ENCODE results near the gene UBN1.
A peak's percentile ranks its signal among the peaks of the same experiment; 100 is the strongest.

Gene UBN1

DNA sequence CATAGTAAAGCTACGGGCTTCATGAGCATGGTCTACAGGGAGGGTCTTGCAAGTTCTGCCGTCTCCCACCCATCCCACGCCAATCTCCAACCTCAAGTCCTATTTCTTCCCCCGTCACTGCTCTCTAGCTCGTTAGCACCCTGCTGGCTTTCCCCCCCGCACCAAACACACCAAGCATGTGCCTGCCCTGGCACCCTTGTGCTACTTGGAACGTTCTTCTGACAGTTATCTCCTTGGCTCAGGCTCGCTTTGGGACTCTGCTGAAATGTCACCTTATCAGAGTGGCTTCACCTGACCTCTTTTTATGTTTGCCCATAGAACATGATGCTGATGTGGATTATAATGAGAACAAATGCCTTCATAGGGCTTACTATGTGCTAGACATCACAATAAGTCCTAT, 22.1 kb upstream of the UBN1 start:
- no peak for DNase-seq (ENCODE audit: low read depth)

DNA sequence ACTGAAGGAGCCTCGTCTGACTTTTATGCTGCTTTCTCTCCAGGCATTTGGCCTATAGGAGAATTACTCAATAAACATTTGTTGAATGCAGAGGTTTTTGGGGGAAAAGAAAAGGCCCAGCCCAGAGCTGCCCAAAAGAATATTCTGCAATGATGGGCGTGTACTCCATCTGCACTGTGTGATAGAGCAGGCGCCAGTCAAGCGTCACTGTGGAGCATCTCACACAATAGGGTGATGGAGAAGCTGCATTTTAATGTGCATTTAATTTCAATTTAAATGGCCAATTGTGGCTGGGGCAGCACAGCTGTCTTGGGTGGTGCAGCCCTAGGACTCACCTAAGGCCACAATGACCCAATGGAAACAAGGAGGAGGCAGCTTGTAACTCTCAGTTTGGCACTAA, 20.8 kb upstream of the UBN1 start:
- no peak for DNase-seq (ENCODE audit: low read depth)

DNA sequence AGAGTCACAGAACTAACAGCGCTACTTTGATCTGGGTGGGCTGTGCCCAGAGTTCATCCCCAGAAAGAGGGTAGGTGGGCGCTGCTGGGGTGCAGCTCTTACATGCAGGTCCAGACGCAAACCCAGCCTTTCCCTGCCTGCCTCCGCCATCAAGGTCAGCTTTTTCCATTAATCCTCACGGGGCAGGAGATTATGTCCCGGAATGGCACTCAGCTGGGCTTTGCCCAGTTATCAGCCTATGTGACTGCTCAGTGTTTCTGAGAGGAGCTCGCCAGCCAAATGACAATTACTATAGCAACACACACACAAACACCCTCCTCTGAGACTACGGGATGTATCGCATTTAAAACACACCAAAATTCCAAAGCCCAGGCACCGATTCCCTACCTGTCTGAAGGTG, 20.3 kb upstream of the UBN1 start:
- no peak for DNase-seq (ENCODE audit: low read depth)

DNA sequence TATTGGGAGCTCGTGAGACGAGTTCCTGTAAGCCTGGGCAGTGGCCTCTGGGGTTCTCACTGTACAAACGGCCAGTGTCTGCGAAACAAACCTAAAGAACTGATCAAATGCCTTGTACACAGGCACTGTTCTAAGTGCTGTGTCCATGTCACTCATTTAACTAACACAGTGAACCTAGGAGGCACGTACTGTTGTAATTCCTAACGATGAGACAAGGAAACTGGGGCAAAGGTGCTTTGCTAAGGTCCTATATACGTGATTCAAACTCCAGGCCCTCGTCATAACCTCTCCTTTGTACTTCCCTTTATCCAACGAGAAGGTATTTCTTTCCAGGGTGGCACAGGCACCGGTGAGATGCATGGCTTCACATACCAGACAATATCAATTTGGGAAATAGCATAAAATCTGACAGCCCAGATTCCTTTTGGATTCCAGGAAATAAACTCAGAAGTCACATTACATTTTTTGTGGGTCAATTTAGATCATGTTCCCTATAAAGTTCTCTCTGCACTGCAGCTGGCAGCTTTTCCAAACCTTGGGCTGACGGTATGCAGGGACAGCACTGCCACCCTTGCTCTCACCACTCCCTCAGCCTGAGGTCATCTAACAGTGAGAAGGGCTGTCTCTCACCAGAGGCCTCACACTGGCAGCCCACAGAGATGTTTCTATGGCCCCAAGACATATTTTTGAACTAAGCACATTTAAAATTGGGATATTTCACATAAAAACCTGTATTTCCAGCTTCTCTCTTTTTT, 18.5 kb upstream of the UBN1 start:
- DNase-seq (ENCODE audit: low read depth), result no peak

DNA sequence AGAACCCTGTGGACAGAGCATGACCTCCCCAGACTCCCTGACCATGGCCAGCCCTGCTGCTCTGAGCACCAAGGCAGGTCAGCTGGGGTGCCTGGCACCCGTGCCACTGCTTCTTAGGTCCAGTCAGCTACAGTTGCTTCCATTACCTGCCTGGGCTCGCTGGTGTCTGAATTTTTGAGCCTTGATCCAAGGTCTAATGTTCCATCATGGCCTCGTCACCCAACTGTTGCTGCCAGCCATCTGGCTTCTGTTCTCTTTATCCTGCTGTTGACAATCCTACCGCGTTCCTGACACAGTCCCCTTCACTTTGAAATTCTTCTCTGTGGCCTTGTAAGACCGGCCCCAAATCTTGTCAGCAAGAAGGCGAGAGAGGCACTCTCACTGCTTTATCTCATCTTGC, 16.9 kb upstream of the UBN1 start:
- DNase-seq (ENCODE audit: low read depth), result no peak

DNA sequence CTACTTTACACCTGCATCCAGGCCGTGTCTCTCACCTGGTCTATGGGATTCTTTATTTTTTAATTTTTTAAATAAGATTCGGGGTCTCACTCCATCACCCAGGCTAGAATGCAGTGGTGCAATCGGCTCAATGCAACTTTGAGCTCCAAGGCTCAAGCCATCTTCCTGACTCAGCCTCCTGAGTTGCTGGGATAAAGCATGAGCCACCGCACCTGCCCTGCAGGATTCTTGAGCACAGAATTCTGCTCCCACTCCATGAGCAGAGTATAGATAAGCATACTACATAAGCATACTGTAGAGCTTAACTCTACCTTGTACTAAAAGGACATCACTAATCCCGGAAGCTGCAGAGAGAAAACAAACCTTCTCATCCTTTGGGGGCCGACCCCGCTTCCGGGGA, 15.7 kb upstream of the UBN1 start:
- DNase-seq (ENCODE audit: low read depth), result no peak

DNA sequence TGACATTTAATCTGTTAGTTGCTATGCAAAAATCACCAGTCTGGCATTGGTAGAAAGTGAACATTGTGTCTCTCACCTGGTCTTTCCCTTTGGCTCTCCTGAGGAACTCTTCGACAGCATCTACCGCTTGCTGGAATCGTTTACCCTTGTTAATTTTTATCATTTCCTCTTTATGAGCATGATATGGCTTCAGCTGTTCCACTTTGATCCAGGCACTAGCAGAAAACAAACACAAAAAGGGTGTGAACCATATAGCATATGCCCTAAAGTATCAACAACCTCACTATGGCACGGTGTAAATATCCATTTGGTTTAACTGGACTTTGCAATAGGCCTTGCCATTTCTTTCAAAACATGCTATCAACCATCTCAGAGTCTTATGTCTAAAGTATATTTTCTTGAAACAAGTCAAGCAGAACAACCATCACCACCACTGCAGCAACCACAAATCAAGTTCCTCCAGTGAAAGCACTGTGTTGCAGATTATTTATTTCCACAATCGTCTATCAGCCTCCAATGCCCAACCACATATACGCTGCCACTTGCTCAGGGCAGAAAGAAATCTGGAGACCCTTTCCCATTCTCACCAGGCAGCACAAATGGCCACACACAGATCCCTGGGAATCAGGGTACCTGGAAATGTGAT, 14.5 kb upstream of the UBN1 start:
- DNase-seq (ENCODE audit: low read depth), result no peak

DNA sequence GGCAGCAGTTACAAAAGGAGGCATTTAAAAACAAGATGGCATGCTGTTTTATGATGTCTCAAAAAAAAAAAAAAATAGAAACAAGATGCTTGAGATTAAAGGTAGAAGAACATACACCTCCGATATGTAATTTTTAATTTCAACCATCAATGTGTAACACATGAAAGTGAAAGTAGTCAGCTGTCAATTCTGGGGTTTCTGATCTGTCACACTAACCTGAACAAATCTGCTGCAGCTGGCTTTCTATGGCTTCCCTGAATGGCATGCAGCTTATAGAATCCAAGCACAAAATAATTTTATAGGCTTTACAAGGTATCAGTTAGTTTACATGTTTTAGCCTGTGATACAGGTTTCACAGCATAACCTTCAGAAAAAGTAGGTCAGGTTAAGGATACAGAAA, 13.7 kb upstream of the UBN1 start:
- no peak for DNase-seq (ENCODE audit: low read depth)

DNA sequence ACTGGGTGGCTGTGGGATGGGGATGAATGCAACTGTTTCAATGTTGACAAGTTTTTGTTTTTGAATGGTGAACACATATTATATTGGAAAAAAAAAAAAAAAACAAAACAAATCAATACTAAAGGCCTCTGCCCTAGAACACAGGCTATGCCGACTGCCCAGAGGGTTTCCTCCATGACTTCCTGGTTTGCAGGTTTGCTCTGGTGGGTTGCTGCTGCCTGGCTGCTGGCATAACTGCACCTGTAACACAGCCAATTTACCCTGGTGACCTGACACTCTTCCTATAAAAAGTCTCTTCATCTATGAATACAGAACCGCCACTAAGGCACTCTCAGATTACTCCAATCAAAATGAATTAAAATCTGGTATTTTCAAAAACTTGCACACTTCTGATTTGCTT, 10.6 kb upstream of the UBN1 start:
- no peak for DNase-seq (ENCODE audit: low read depth)

DNA sequence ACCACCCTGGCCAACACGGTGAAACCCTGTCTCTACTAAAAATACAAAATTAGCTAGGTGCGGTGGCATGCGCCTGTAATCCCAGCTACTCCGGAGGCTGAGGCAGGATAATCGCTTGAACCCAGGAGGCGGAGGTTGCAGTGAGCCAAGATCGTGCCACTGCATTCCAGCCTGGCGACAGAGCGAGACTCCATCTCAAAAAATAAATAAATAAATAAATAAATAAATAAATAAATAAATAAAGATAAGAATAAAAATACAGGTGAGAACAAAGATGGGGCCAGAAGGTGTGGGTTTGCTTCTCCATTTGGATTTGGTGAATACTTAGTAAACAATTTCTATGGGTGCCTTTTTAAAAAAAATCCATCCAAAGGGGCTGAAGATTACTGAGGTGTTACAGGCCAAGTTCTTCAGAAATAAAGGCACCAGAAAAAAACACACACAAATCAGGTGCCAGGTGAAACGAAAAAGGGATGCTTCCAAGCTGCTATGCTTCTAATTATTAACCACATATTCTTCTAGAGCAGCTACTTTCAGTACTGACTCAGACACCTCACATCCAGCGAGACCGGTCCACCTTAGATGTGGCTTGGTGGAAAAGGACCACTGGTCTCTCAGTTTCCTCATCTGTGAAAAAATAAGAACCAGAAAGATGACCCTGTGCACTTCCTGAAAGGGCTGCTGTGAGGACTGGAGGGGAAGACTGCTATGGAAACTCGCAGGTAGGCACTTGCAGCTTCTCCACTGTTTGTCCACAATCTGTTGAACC, 9.4 kb upstream of the UBN1 start:
- DNase-seq (ENCODE audit: low read depth), result no peak

DNA sequence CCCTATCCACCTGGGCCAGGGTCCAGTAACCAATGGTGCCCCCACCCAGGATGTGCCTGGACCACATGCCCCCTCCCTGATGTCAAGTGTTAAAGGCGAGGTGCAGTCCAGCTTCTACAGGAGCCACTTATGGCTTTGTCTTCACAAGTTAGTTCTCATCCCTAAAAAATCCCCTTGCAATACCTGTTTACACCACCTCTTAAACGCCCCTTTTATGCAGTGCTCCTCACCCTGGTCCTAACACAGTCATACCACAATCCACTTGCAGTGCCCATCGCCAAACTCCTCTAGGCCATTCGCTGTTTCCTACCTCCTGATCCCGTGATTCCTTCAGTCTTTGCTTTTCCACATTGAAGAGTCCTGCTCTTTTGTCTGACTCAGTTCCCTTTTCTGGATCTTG, 7.3 kb upstream of the UBN1 start:
- no peak for DNase-seq (ENCODE audit: low read depth)

DNA sequence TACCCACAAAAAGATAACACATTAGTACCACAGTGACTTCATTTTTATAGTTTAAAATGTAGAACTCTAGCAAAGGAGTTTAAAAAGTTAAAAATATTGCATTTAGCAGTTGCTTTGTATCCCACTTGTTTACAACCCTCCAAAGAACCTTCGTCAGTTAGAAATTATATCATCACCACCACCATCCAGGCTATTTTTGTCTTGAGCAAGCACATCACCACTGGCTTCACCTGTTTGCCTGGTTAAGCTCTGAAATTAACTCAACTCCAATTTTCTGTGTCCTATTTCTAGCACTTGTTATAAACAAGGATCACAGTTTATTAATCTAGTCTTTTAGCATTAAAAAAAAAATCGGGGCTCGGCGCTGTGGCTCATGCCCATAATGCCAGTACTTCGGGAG, 6.3 kb upstream of the UBN1 start:
- DNase-seq (ENCODE audit: low read depth), result no peak

DNA sequence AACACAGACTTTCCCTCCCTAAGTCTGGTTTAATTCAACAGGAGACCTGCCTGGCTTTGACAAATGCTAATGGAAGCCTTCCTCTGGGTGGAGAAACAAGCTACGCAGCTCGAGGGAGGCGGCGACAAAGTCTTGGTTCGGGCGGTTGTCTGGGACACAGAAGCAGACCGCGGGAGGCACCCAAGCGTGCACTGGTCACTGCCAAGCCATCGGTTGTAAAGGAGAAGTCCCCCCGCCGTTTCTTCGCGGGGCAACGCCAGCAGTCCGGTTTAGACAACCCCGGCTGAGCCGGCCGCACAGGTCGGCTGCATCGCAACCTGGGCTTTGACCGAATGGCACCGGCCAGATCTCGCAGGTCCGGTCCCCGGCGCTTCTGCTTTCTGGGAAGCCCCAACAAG, 779 bp upstream of the UBN1 start:
- no peak for DNase-seq (ENCODE audit: low read depth)

DNA sequence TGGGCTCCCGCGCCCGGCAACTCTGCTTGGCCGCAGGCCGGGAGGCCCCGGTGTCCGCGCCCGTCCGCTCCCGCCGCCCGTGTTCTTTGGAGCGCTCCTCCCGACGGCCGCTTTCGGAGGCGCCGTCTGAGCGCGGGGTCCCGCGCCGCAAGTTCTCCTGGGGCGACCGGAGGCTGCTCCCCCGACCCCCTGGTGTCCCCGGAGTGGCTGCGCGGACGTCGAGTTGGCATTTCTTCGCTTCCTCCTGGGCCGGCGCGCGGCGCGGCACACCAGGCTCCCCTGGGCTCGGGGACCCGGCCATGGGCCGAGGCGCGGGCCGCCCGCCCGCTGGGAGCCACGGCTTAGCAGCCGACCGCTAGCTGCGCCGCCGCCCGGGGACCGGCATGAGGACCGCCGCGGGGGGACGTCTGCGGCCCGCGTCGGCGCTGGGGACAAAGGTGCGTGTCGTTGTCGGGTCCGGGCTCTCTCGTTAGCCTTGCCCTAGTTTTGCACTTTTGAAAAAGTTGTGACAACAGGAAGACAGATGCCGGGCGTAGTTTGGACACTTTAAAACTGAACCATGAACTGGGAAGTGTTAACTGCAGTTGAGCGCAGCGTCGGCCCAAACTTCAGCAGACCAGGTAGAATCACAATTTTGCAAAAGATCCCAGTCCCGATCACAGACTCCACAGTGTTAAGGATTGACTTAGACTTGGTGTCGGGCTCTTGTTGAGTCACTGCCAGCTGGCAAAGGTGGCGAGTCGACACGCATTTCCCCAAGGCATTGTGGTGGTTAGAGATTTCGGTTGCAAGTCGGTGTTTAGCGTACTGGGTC, 700 bp downstream of the UBN1 start:
- peak; percentile 2 for DNase-seq (ENCODE audit: low read depth)

DNA sequence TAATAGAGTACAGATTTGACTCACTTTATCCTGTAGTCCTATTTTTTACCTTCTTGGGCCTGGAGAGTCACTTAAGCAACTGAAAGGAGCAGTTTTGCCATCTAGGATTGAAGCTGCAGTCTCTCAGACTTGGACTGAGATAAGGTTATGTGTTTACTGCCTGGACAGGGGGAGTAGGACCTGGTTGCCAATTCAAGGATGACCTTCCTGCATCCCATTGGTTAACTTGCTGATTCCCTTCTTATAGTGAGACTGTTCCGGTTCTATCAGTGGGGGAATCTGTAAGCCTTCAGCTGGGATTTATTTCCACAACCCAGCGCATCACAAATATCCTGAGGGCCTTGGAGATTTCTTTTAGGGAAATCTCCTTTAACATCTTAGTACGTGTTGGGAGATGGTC, 2.9 kb downstream of the UBN1 start:
- no peak for DNase-seq (ENCODE audit: low read depth)

DNA sequence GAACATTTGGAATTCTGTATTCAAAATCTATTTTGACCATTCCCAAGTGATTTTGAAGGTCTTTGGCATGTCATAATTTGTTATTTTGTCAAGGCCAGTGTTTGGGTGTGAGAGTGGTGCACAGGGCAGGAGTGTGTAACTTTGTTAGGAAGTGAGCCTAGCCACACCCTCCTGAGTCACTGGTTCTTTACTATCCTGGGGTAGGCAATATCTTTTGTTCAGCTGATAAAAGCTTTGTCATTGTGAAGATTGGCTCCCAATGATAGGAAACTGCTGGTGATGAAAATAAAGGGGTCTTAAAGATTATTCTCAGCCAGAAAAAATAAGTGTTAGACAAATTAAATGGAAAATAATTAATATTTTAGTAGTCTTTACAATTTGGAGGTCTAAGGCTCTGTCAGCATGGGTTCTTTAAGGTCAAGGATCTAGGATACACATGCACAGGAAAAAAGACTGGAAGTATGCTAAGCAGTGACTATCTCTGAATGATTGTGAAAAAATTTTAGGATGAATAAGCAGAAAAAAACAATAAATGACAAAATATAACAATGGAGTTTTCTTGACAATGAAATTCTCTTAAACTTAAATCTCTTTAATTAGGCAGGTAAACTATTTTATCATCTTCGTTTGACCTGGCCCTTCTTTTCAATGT, 5.1 kb downstream of the UBN1 start:
- no peak for DNase-seq (ENCODE audit: low read depth)

DNA sequence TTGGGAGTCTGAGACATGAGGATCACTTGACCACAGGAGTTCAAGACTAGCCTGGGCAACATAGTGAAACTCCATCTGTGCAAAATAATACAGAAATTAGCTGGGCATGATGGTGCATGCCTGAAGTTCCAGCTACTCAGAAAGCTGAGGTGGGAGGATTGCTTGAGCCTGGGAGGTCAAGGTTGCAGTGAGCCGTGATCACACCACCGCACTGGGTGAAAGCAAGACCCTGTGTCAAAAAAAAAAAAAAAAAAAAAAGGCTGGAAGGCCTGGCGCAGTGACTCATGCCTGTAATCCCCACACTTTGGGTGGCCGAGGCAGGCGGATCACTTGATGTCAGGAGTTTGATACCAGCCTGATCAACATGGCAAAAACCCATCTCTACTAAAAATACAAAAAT, 8.1 kb downstream of the UBN1 start:
- no peak for DNase-seq (ENCODE audit: low read depth)

DNA sequence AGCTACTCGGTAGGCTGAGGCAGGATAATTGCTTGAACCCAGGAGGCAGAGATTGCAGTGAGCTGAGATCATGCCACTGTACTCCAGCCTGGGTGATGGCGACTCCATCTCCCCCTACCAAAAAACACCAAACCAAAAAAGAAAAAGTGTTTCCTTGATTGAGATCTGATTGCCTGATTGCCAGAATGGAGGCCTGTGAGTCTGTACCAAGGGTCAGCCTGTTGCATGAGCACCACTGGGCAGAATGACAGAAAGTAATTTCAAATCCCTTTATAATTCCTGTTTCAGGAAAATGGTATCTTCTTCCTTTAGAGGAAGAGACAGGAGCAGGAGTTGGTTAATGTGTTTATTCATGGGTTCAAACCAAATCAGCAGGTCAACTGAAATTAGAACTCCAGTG, 8.5 kb downstream of the UBN1 start:
- DNase-seq (ENCODE audit: low read depth), result no peak

DNA sequence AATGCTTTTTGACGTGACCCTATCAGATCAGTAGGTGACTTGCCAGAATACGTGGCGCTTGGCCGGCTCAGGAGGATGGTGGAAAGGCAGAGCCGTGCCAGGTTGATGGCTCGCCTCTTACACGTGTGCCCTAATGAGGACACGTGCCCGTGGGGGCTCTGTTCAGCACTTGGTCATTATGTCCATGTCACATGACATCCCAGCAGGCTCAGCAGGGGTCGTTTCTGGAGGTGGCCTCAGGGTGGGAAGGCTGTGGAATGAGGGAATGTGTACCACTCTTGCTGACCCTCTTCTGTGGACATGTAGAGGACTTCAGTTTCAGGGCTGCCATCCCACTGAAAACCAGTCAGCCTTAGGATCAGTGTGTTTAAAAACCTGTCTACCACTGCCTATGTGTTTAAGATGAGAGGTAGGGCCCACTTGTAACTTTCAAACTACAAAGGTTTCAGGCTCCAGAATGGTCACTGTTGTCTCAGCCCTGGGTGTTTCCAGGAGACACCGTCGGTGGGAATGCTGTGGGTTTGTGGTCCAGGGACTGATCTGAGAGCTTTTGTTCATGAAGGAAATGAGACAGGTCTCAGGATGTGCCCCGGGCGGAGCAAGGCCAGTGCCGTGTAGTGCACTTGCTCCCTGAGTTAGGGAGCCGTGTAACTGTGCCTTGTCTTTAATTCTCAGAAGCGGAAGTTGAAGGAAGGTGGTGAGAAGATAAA, 12.1 kb downstream of the UBN1 start:
- no peak for DNase-seq (ENCODE audit: low read depth)

DNA sequence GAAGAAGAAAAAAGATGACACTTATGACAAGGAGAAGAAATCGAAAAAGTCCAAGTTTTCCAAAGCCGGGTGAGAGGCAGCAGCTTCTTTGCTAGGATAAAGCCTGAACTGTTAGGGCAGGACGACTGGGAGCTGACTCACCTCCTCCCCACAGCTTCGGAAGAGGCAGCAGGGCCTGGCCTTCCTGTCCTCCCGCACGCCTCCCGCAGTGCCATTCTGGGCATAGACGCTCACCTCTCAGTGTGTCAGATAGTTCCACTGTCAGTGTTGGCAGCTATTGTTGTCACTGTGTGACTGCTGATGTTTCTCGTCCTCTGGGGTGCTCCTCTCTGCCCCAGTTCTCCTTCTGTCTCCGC, 12.6 kb downstream of the UBN1 start:
- DNase-seq (ENCODE audit: low read depth), result no peak

DNA sequence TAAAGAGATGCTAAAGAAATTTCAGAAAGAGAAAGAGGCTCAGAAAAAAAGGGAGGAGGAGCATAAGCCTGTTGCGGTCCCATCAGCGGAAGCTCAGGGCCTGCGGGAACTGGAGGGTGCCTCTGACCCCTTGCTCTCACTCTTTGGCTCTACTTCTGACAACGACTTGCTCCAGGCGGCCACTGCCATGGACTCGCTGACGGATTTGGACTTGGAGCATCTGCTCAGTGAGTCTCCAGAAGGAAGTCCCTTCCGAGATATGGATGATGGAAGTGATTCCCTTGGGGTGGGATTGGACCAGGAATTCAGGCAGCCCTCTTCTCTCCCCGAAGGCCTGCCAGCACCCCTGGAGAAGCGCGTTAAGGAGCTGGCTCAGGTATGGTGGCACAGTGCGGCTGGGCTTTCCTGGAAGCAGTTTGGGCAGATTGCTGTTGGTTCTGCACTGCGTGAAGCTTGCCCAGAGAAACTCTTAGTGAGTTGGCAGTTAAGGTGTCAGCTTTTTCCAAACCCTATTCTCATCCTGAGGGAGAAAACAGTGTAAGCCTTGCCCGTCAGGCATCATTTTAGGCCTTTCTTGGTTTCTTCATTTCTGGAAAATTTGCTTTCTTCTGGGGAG, 13.6 kb downstream of the UBN1 start:
- no peak for DNase-seq (ENCODE audit: low read depth)
